ENCODE data around the gene TUBB2A. TPM values are rescaled to one million over a fixed set of nuclear protein-coding genes. Genes with fewer than 3 reads are reported as not detected.
A peak's percentile ranks its signal among the peaks of the same experiment; 100 is the strongest.

Gene TUBB2A
- total and polyA plus RNA-seq, 2 of the 13 experiments (the other 11 are each of a cell fraction or from before 2014, with no cell fraction given), result 35.3 to 106 TPM

GRCh38 chr6:3162565-3163247, 5.4 kb upstream of the TUBB2A start (continued):
- TF ChIP-seq ZHX1 (CRISPR knock-in tag; IDR thresholded peaks at IDR 0.05; ENCODE audit: low read depth) (no peak), KLF15 (CRISPR knock-in tag; IDR thresholded peaks at IDR 0.05; ENCODE audit: borderline replicate concordance) (0 out of 2 replicates have a peak, but pooled peaks have one; percentile 29), PHF20 (CRISPR knock-in tag; IDR thresholded peaks at IDR 0.05) (no peak; the same call in 1 of the 2 replicates), KMT2A (CRISPR knock-in tag; IDR thresholded peaks at IDR 0.05) (peak; percentile 80), CCDC6 (CRISPR knock-in tag; IDR thresholded peaks at IDR 0.05) (peak; percentile 98), TEAD3 (CRISPR knock-in tag; optimal IDR thresholded peaks at IDR 0.05; ENCODE audit: borderline replicate concordance) (peak; percentile 38), HDAC1 (CRISPR knock-in tag; IDR thresholded peaks at IDR 0.05) (peak; percentile 88), ZBTB38 (CRISPR knock-in tag; IDR thresholded peaks at IDR 0.05) (peak; percentile 76), ZNF788 (CRISPR knock-in tag; IDR thresholded peaks at IDR 0.05; ENCODE audit: borderline replicate concordance) (peak; percentile 88; the same call in 1 of the 2 replicates), XRCC5 (optimal IDR thresholded peaks at IDR 0.05; ENCODE audit: low read length) (peak; percentile 49), ZBTB33 (CRISPR knock-in tag; IDR thresholded peaks at IDR 0.05) (no peak; the same call in 1 of the 2 replicates), ZNF331 (CRISPR knock-in tag; IDR thresholded peaks at IDR 0.05) (peak; percentile 84; the same call in 1 of the 2 replicates), NR2F1 (CRISPR knock-in tag; IDR thresholded peaks at IDR 0.05) (peak; percentile 10 to 24; a peak in 2 of 4 replicates), GLMP (CRISPR knock-in tag; IDR thresholded peaks at IDR 0.05; ENCODE audit: borderline replicate concordance) (no peak), ETS1 (CRISPR knock-in tag; IDR thresholded peaks at IDR 0.05) (0 out of 2 replicates have a peak, but pooled peaks have one; percentile 24), SMAD1 (CRISPR knock-in tag; IDR thresholded peaks at IDR 0.05; ENCODE audit: borderline replicate concordance, low read depth) (no peak; the same call in 1 of the 2 replicates)
- TF ChIP-seq, protein P1, sequence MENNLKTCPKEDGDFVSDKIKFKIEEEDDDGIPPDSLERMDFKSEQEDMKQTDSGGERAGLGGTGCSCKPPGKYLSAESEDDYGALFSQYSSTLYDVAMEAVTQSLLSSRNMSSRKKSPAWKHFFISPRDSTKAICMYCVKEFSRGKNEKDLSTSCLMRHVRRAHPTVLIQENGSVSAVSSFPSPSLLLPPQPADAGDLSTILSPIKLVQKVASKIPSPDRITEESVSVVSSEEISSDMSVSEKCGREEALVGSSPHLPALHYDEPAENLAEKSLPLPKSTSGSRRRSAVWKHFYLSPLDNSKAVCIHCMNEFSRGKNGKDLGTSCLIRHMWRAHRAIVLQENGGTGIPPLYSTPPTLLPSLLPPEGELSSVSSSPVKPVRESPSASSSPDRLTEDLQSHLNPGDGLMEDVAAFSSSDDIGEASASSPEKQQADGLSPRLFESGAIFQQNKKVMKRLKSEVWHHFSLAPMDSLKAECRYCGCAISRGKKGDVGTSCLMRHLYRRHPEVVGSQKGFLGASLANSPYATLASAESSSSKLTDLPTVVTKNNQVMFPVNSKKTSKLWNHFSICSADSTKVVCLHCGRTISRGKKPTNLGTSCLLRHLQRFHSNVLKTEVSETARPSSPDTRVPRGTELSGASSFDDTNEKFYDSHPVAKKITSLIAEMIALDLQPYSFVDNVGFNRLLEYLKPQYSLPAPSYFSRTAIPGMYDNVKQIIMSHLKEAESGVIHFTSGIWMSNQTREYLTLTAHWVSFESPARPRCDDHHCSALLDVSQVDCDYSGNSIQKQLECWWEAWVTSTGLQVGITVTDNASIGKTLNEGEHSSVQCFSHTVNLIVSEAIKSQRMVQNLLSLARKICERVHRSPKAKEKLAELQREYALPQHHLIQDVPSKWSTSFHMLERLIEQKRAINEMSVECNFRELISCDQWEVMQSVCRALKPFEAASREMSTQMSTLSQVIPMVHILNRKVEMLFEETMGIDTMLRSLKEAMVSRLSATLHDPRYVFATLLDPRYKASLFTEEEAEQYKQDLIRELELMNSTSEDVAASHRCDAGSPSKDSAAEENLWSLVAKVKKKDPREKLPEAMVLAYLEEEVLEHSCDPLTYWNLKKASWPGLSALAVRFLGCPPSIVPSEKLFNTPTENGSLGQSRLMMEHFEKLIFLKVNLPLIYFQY (CRISPR knock-in tag; IDR thresholded peaks at IDR 0.05; ENCODE audit: borderline replicate concordance), result peak; percentile 62

Data from HepG2 (cell line).